Liver (tissue), 9 donors: Measurements from ENCODE around the gene LSM7. TPM values are rescaled to one million over a fixed set of nuclear protein-coding genes. Genes with fewer than 3 reads are reported as not detected.

ENCODE experiments used
- DNase-seq: peaks from one replicate; pipeline ENCODE4 v3.0.0-alpha.2; 2017; ENCODE audit warnings: low spot score
- H3K27ac ChIP-seq, 2 donors: one replicate each; pipeline ENCODE4 v1.7.0; 2013; ENCODE audit warnings: inconsistent platforms in 2 of 2, low read length in 2 of 2, control low read depth in 1 of 2, low read depth in 1 of 2, mild to moderate bottlenecking in 1 of 2
- H3K27me3 ChIP-seq, 4 donors: one replicate each; pipeline versions ENCODE4 v1.6.1 to v1.7.0; 2013; ENCODE audit warnings: low read length in 3 of 4, inconsistent platforms in 1 of 4, mild to moderate bottlenecking in 1 of 4, moderate library complexity in 1 of 4; ENCODE audit not compliant: control insufficient read depth in 4 of 4, insufficient read depth in 4 of 4
- H3K36me3 ChIP-seq, 4 donors: one replicate each; pipeline versions ENCODE4 v1.6.1 to v1.7.0; 2013; ENCODE audit warnings: low read length in 3 of 4, mild to moderate bottlenecking in 3 of 4, low read depth in 1 of 4, moderate library complexity in 1 of 4; ENCODE audit not compliant: control insufficient read depth in 4 of 4, insufficient read depth in 3 of 4
- H3K4me1 ChIP-seq, 4 donors: one replicate each; pipeline versions ENCODE4 v1.6.1 to v1.7.0; 2013; ENCODE audit warnings: low read length in 3 of 4, mild to moderate bottlenecking in 3 of 4, moderate library complexity in 1 of 4; ENCODE audit not compliant: control insufficient read depth in 4 of 4, insufficient read depth in 4 of 4
- H3K4me3 ChIP-seq, 3 donors: one replicate each; pipeline versions ENCODE4 v1.6.1 to v1.7.0; 2013; ENCODE audit warnings: low read length in 3 of 3, control low read depth in 1 of 3, low read depth in 1 of 3, mild to moderate bottlenecking in 1 of 3
- H3K9ac ChIP-seq, 2 donors: one replicate each; pipeline ENCODE4 v1.7.0; 2013; ENCODE audit warnings: low read length in 2 of 2, mild to moderate bottlenecking in 2 of 2, moderate library complexity in 2 of 2, control low read depth in 1 of 2, low read depth in 1 of 2
- H3K9me3 ChIP-seq, 4 donors: one replicate each; pipeline versions ENCODE4 v1.6.1 to v1.7.0; 2013; ENCODE audit warnings: low read length in 3 of 4; ENCODE audit not compliant: control insufficient read depth in 4 of 4
- EGR1 ChIP-seq, 2 donors: IDR thresholded peaks; 2 replicates each; pipeline ENCODE4 v1.6.1; 2016 to 2018; ENCODE audit warnings: antibody characterized with exemption in 2 of 2, low read depth in 2 of 2
- FOXA1 ChIP-seq: IDR thresholded peaks from 2 replicates; pipeline ENCODE4 v1.6.1; 2016; ENCODE audit warnings: antibody characterized with exemption
- FOXA2 ChIP-seq: IDR thresholded peaks from 2 replicates; pipeline ENCODE4 v1.6.1; 2016; ENCODE audit warnings: antibody characterized with exemption
- GABPA ChIP-seq, 2 donors: IDR thresholded peaks in 1 of 2; conservative IDR thresholded peaks in 1 of 2; 2 replicates each; pipeline ENCODE4 v1.6.1; 2016; ENCODE audit warnings: antibody characterized with exemption in 2 of 2, mild to moderate bottlenecking in 1 of 2, moderate library complexity in 1 of 2
- HNF4A ChIP-seq, 2 donors: conservative IDR thresholded peaks; 2 replicates each; pipeline ENCODE4 v1.6.1; 2016; ENCODE audit warnings: antibody characterized with exemption in 2 of 2, mild to moderate bottlenecking in 2 of 2
- JUND ChIP-seq, 2 donors: IDR thresholded peaks; 2 replicates each; pipeline ENCODE4 v1.6.1; 2016; ENCODE audit warnings: antibody characterized with exemption in 2 of 2
- NR2F2 ChIP-seq: IDR thresholded peaks from 2 replicates; pipeline ENCODE4 v1.6.1; 2016; ENCODE audit warnings: antibody characterized with exemption
- RAD21 ChIP-seq, 2 donors: IDR thresholded peaks; 2 replicates each; pipeline ENCODE4 v1.6.1; 2016; ENCODE audit warnings: antibody characterized with exemption in 2 of 2, mild to moderate bottlenecking in 2 of 2
- RXRA ChIP-seq, 2 donors: IDR thresholded peaks; 2 replicates each; pipeline ENCODE4 v1.6.1; 2017 to 2018; ENCODE audit warnings: antibody characterized with exemption in 2 of 2, mild to moderate bottlenecking in 1 of 2
- SP1 ChIP-seq: IDR thresholded peaks from 2 replicates; pipeline ENCODE4 v1.6.1; 2018; ENCODE audit warnings: antibody characterized with exemption, mild to moderate bottlenecking
- TAF1 ChIP-seq: conservative IDR thresholded peaks from 2 replicates; pipeline ENCODE4 v1.6.1; 2016; ENCODE audit warnings: antibody characterized with exemption, mild to moderate bottlenecking
- WGBS: extraction: QIAGEN DNeasy Blood & Tissue Kit; methylation state at CpG from one replicate; pipeline ENCODE4 v1.1.7; 2013; 5-methylcytosine and 5-hydroxymethylcytosine counted together
- polyA plus RNA-seq, 2 donors: library from polyadenylated mRNA; stranded (reverse) in 1 of 2; unstranded in 1 of 2; fragments of 200-250 nt in 1 of 2; fragments of >200 nt in 1 of 2; fragmentation: Nextera tagmentation in 1 of 2; extraction: Ambion mirVana in 1 of 2; gene quantifications; one replicate each; pipeline versions ENCODE4 v1.2.1 to v1.2.3, GENCODE V29; 2013 to 2015
- total RNA-seq, 2 donors: library from RNA; depleted of rRNA; stranded (reverse); fragments of >200 nt; gene quantifications; one replicate each; pipeline ENCODE4 v1.2.3, GENCODE V29; 2014
- TF ChIP-seq, protein P1 (sequence below): IDR thresholded peaks from 2 replicates; pipeline ENCODE4 v1.6.1; 2016; ENCODE audit warnings: antibody characterized with exemption
- TF ChIP-seq, protein P2 (sequence below): IDR thresholded peaks from 2 replicates; pipeline ENCODE4 v1.6.1; 2016; ENCODE audit warnings: antibody characterized with exemption, mild to moderate bottlenecking
- TF ChIP-seq, protein P3 (sequence below): IDR thresholded peaks from 2 replicates; pipeline ENCODE4 v1.6.1; 2016; ENCODE audit warnings: antibody characterized with exemption
- TF ChIP-seq, protein P4 (sequence below): IDR thresholded peaks from 2 replicates; pipeline ENCODE4 v1.6.1; 2016; ENCODE audit warnings: antibody characterized with exemption
- donor health status: healthy.
- donor health status: healthy.
- donor health status: healthy.
- donor health status: healthy.
- donor health status: healthy.

The LSM7 gene
- total and polyA plus RNA-seq, 4 donors: 23.6 to 59.9 (median 38.5) TPM

DNA sequence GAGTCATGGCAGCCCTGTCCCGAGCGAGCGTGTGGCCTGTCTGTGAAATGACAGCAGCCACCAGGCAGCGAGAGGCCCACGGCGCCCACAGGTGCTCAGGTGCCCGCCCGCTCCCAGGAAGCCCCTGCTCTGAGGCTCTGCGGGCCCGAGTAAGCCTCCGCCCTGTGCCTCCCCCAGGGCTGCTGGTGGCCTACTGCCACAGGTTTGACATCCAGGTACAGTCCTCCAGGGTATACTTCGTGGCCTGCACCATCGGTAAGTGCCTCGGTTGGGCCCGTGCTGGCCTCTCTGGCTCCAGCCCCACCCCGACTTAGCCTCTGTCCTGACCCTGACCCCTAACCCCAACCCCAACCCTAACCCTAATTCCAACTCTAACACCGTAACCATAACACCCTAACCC is 16.7 kb upstream of the LSM7 start:
- Histone ChIP-seq H3K27ac (no peak overlapping the region), H3K27me3 (no peaks in the 10 kb centered on the region), H3K36me3 (peaks cover 0 to 27% (median 9%) of the 10 kb centered on the region in 4 donors), H3K9ac (no peak overlapping the region), H3K4me1 (no peaks in the 10 kb centered on the region), H3K9me3 (no peaks in the 10 kb centered on the region), H3K4me3 (no peak overlapping the region)
- TF ChIP-seq SP1 (no peak), FOXA2 (no peak), HNF4A (conservative IDR thresholded peaks at IDR 0.05) (no peak), EGR1 (IDR thresholded peaks at IDR 0.05; ENCODE audit: low read depth in 2 of 2) (no peak), JUND (IDR thresholded peaks at IDR 0.05) (no peak), RAD21 (IDR thresholded peaks at IDR 0.05) (no peak), FOXA1 (no peak), GABPA (IDR thresholded peaks at IDR 0.05 in 1 of 2, conservative IDR thresholded peaks at IDR 0.05 in 1 of 2) (no peak), NR2F2 (no peak), RXRA (IDR thresholded peaks at IDR 0.05) (no peak), TAF1 (no peak)
- TF ChIP-seq, protein P1, sequence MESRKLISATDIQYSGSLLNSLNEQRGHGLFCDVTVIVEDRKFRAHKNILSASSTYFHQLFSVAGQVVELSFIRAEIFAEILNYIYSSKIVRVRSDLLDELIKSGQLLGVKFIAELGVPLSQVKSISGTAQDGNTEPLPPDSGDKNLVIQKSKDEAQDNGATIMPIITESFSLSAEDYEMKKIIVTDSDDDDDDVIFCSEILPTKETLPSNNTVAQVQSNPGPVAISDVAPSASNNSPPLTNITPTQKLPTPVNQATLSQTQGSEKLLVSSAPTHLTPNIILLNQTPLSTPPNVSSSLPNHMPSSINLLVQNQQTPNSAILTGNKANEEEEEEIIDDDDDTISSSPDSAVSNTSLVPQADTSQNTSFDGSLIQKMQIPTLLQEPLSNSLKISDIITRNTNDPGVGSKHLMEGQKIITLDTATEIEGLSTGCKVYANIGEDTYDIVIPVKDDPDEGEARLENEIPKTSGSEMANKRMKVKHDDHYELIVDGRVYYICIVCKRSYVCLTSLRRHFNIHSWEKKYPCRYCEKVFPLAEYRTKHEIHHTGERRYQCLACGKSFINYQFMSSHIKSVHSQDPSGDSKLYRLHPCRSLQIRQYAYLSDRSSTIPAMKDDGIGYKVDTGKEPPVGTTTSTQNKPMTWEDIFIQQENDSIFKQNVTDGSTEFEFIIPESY: no peak
- TF ChIP-seq, protein P2, sequence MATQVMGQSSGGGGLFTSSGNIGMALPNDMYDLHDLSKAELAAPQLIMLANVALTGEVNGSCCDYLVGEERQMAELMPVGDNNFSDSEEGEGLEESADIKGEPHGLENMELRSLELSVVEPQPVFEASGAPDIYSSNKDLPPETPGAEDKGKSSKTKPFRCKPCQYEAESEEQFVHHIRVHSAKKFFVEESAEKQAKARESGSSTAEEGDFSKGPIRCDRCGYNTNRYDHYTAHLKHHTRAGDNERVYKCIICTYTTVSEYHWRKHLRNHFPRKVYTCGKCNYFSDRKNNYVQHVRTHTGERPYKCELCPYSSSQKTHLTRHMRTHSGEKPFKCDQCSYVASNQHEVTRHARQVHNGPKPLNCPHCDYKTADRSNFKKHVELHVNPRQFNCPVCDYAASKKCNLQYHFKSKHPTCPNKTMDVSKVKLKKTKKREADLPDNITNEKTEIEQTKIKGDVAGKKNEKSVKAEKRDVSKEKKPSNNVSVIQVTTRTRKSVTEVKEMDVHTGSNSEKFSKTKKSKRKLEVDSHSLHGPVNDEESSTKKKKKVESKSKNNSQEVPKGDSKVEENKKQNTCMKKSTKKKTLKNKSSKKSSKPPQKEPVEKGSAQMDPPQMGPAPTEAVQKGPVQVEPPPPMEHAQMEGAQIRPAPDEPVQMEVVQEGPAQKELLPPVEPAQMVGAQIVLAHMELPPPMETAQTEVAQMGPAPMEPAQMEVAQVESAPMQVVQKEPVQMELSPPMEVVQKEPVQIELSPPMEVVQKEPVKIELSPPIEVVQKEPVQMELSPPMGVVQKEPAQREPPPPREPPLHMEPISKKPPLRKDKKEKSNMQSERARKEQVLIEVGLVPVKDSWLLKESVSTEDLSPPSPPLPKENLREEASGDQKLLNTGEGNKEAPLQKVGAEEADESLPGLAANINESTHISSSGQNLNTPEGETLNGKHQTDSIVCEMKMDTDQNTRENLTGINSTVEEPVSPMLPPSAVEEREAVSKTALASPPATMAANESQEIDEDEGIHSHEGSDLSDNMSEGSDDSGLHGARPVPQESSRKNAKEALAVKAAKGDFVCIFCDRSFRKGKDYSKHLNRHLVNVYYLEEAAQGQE: no peak
- TF ChIP-seq, protein P3, sequence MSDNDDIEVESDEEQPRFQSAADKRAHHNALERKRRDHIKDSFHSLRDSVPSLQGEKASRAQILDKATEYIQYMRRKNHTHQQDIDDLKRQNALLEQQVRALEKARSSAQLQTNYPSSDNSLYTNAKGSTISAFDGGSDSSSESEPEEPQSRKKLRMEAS: no peak
- 96% methylated on average over 17 of the region's 17 CpGs for WGBS
- no peak for DNase-seq

DNA sequence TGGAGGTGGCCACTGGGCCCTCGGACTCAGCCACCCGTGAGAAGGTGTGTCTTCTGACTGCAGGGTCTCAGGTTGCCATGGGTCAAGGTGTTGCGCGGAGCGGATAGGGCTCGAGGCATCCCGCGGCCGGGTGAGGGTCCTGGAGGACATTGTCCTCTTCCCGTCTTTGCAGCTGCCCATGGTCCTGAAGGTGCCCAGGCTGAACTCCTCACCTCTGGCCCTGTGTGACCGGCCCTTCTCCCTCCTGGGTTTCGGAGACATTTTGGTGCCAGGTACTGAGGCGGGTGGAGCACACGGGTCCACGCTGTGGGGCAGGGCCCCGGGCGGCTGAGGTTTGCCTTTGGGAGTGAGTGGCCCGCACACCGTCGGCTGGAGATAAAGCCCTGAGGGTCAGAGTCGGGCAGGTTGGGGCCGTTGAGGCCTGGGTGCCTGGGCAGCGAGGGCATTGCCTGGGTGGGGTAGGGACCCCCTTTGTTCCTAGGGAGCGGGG is 16.0 kb upstream of the LSM7 start:
- 95% methylated on average over 24 of the region's 24 CpGs for WGBS
- DNase-seq: no peak

More for the DNA sequence above, 16.0 kb upstream of the LSM7 start:
- Histone ChIP-seq H3K27ac (no peak overlapping the region), H3K9ac (no peak overlapping the region), H3K4me3 (no peak overlapping the region), H3K9me3 (no peaks in the 10 kb centered on the region), H3K4me1 (no peaks in the 10 kb centered on the region), H3K36me3 (peaks cover 0 to 24% (median 6%) of the 10 kb centered on the region in 4 donors), H3K27me3 (no peaks in the 10 kb centered on the region)
- no peak for TF ChIP-seq HNF4A (conservative IDR thresholded peaks at IDR 0.05)
- TF ChIP-seq, protein P3: no peak
- TF ChIP-seq RXRA (IDR thresholded peaks at IDR 0.05): no peak
- no peak for TF ChIP-seq NR2F2
- TF ChIP-seq, protein P4, sequence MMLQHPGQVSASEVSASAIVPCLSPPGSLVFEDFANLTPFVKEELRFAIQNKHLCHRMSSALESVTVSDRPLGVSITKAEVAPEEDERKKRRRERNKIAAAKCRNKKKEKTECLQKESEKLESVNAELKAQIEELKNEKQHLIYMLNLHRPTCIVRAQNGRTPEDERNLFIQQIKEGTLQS: no peak
- TF ChIP-seq JUND (IDR thresholded peaks at IDR 0.05): no peak
- TF ChIP-seq TAF1: no peak
